SK-MEL-5 (cell line): ENCODE measurements around the gene ACOT4. TPM values are rescaled to one million over a fixed set of nuclear protein-coding genes. Genes with fewer than 3 reads are reported as not detected.
"Not testable (repeated sequence)": the region's sequence is repeated elsewhere in the genome, so short reads cannot be mapped to it uniquely, and the experiment has no call there.

Experiments
- DNase-seq: peaks from one replicate; pipeline ENCODE4 v3.0.0-alpha.2; 2016; ENCODE audit warnings: low read depth, low spot score
- in situ Hi-C: cut with HindIII; loops from 2 replicates; pipeline ENCODE4 v1.10.0; 2016; ENCODE audit warnings: low sequenced_read_pairs, high pct_unique_total_duplicates, low pct_unique_long_range_greater_than_20kb
- polyA plus RNA-seq, 2 experiments: library from polyadenylated mRNA; depleted of rRNA; stranded (reverse); fragments of >200 nt; gene quantifications; 2 replicates each; pipeline ENCODE4 v1.2.3, GENCODE V29; 2015
- total RNA-seq: library from RNA; depleted of rRNA; stranded (reverse); fragments of >200 nt; shearing (Covaris generic); gene quantifications from 2 replicates; pipeline ENCODE4 v1.2.3, GENCODE V29; 2014; rRNA removed

The ACOT4 gene
- 0.11 and 0.43 TPM in 2 replicates for total RNA-seq
- 0.22 TPM in 1 of 2 replicates, not detected in the other for polyA plus RNA-seq (2015; cell fraction: cytosol; rRNA removed)
- polyA plus RNA-seq (2015; cell fraction: nucleus; rRNA removed) = 0.10 TPM in 1 of 2 replicates, not detected in the other

GRCh38 chr14:73591690-73592449 is at the start of gene ACOT4:
Gene ACOT4, plus strand, starts transcription at chr14:73591873. Its CDS starts 87 bp downstream, at chr14:73591960.
- in situ Hi-C loops = no loop called here
- DNase-seq = no peak

GRCh38 chr14:73542961-73543360 is 48.7 kb upstream of the ACOT4 start:
- in situ Hi-C loops, DNase-seq: not testable (repeated sequence)

- in situ Hi-C loops, DNase-seq: not testable (repeated sequence)
Observed at GRCh38 chr14:73545353-73545752, 46.3 kb upstream of the ACOT4 start.

- in situ Hi-C loops, DNase-seq: not testable (repeated sequence)
Observed at GRCh38 chr14:73549097-73549496, 42.6 kb upstream of the ACOT4 start.

- in situ Hi-C loops, DNase-seq: not testable (repeated sequence)
Observed at GRCh38 chr14:73549889-73550524, 41.7 kb upstream of the ACOT4 start.

- in situ Hi-C loops = no loop called here
- no peak for DNase-seq
Observed at GRCh38 chr14:73553845-73554244, 37.8 kb upstream of the ACOT4 start.

- DNase-seq, in situ Hi-C loops: not testable (repeated sequence)
Observed at GRCh38 chr14:73557201-73557600, 34.5 kb upstream of the ACOT4 start.

GRCh38 chr14:73558238-73558637 is 33.4 kb upstream of the ACOT4 start:
- in situ Hi-C loops, DNase-seq: not testable (repeated sequence)

GRCh38 chr14:73562256-73562655 is 29.4 kb upstream of the ACOT4 start:
- DNase-seq, in situ Hi-C loops: not testable (repeated sequence)

GRCh38 chr14:73562696-73563095 is 29.0 kb upstream of the ACOT4 start:
- in situ Hi-C loops, DNase-seq: not testable (repeated sequence)

GRCh38 chr14:73566431-73566830 is 25.2 kb upstream of the ACOT4 start:
- in situ Hi-C loops, DNase-seq: not testable (repeated sequence)

- DNase-seq, in situ Hi-C loops: not testable (repeated sequence)
Observed at GRCh38 chr14:73566935-73567334, 24.7 kb upstream of the ACOT4 start.

GRCh38 chr14:73567358-73567757 is 24.3 kb upstream of the ACOT4 start:
- in situ Hi-C loops = no loop called here
- no peak for DNase-seq

GRCh38 chr14:73567951-73568885 is 23.5 kb upstream of the ACOT4 start:
- in situ Hi-C loops = no loop called here
- peak; percentile 15 for DNase-seq

- DNase-seq, in situ Hi-C loops: not testable (repeated sequence)
Observed at GRCh38 chr14:73568886-73569184, 22.8 kb upstream of the ACOT4 start.

- peak; percentile 89 for DNase-seq
- in situ Hi-C loops = not testable (repeated sequence)
Observed at GRCh38 chr14:73569185-73569958, 22.3 kb upstream of the ACOT4 start, which contains the start of gene ACOT2. Gene ACOT2, plus strand, starts transcription at chr14:73569213. Its CDS starts 28 bp downstream, at chr14:73569241.

- peak; percentile 57 for DNase-seq
- in situ Hi-C loops = not testable (repeated sequence)
Observed at GRCh38 chr14:73570913-73571312, 20.8 kb upstream of the ACOT4 start.
